A549 (cell line): ENCODE data around the gene MYO9A. TPM values are rescaled to one million over a fixed set of nuclear protein-coding genes. Genes with fewer than 3 reads are reported as not detected.

Experiments used
- ATAC-seq, 2 experiments: fragments of 200-7000 bp in 1 of 2; fragments of >200 bp in 1 of 2; cut with Nextera tagmentation in 1 of 2; cut with Tn5 transposase in 1 of 2; 3 replicates each; pipeline versions ENCODE4 v1.8.0 to v1.9.1; 2018 to 2020; ENCODE audit warnings: mild to moderate bottlenecking in 1 of 2, moderate library complexity in 1 of 2
- CTCF ChIA-PET: fragments of 300-600 bp; sonication (Branson Sonifier 250); formaldehyde crosslinking; extraction: SDS; loops from one replicate; lab custom pipeline; 2021; ENCODE audit warnings: antibody characterized with exemption, inconsistent platforms; lab: Yijun Ruan, JAX
- POLR2A ChIA-PET: fragments of 350-600 bp; formaldehyde crosslinking; extraction: SDS; loops from one replicate; lab custom pipeline; 2021; ENCODE audit warnings: antibody characterized with exemption, inconsistent platforms; lab: Yijun Ruan, JAX
- DNase-seq, 2 experiments: peaks; one replicate each; pipeline versions ENCODE4 v3.0.0 to v3.0.0-alpha.2; 2011 to 2016; ENCODE audit warnings: low read depth in 1 of 2, low spot score in 1 of 2
- FAIRE-seq: peaks from 2 replicates; lab custom pipeline; 2011; peaks lifted over from hg19 to GRCh38; lab: Jason Lieb, UNC
- H3K27ac ChIP-seq, 2 experiments: fragments of >200 bp; sonication (Bioruptor Twin); formaldehyde crosslinking; 3 replicates each; pipeline ENCODE4 v1.5.1; 2016 to 2017
- H3K4me1 ChIP-seq: fragments of >200 bp; sonication (Bioruptor Twin); formaldehyde crosslinking; 3 replicates; pipeline ENCODE4 v1.6.1; 2016
- H3K4me2 ChIP-seq: fragments of >200 bp; sonication (Bioruptor Twin); formaldehyde crosslinking; 3 replicates; pipeline ENCODE4 v1.6.1; 2016
- H3K4me3 ChIP-seq: fragments of >200 bp; sonication (Bioruptor Twin); formaldehyde crosslinking; 3 replicates; pipeline ENCODE4 v1.5.1; 2016
- H3K9me3 ChIP-seq: fragments of >200 bp; sonication (Bioruptor Twin); formaldehyde crosslinking; 3 replicates; pipeline ENCODE4 v1.6.1; 2016
- CBX8 ChIP-seq: fragments of 200-600 bp; sonication (generic); IDR thresholded peaks from 2 replicates; pipeline ENCODE4 v1.6.1; 2016
- CEBPB ChIP-seq, 2 experiments: fragments of >200 bp in 1 of 2; sonication (Bioruptor Twin) in 1 of 2; formaldehyde crosslinking in 1 of 2; IDR thresholded peaks; 2 replicates each; pipeline ENCODE4 v1.6.1; 2012 to 2016
- CTCF ChIP-seq: fragments of >200 bp; sonication (Bioruptor Twin); formaldehyde crosslinking; IDR thresholded peaks from 3 replicates; pipeline ENCODE4 v1.5.1; 2016
- ESRRA ChIP-seq: fragments of 150-350 bp; IDR thresholded peaks from 2 replicates; pipeline ENCODE4 v1.6.1; 2014; ENCODE audit warnings: mild to moderate bottlenecking, low read length, borderline replicate concordance
- FOSB ChIP-seq: fragments of 250-450 bp; sonication (Bioruptor Pico); IDR thresholded peaks from 2 replicates; pipeline ENCODE4 v1.5.0; 2020; ENCODE audit warnings: mild to moderate bottlenecking, moderate library complexity
- GATA3 ChIP-seq: IDR thresholded peaks from 2 replicates; pipeline ENCODE4 v1.6.1; 2012; ENCODE audit warnings: borderline replicate concordance
- HOXB13 ChIP-seq: fragments of 250-450 bp; sonication (Bioruptor Pico); IDR thresholded peaks from 2 replicates; pipeline ENCODE4 v1.5.0; 2020; ENCODE audit warnings: low read depth, mild to moderate bottlenecking, moderate library complexity
- KDM1A ChIP-seq: fragments of 200-600 bp; sonication (generic); IDR thresholded peaks from 2 replicates; pipeline ENCODE4 v1.6.1; 2016; ENCODE audit warnings: low read depth, mild to moderate bottlenecking
- NPAS2 ChIP-seq: fragments of 250-450 bp; sonication (Bioruptor Pico); IDR thresholded peaks from 2 replicates; pipeline ENCODE4 v1.8.0; 2022; ENCODE audit warnings: mild to moderate bottlenecking, moderate library complexity, borderline replicate concordance
- PHF8 ChIP-seq: fragments of 200-600 bp; sonication (generic); IDR thresholded peaks from 2 replicates; pipeline ENCODE4 v1.6.1; 2016; ENCODE audit warnings: low read depth, mild to moderate bottlenecking, antibody characterized with exemption, moderate library complexity, borderline replicate concordance
- RAD21 ChIP-seq, 2 experiments: fragments of >200 bp in 1 of 2; sonication (Bioruptor Twin) in 1 of 2; formaldehyde crosslinking in 1 of 2; IDR thresholded peaks in 1 of 2; conservative IDR thresholded peaks in 1 of 2; 2 replicates in 1 of 2; 3 replicates in 1 of 2; pipeline ENCODE4 v1.6.1; 2012 to 2018; ENCODE audit warnings: inconsistent platforms in 1 of 2
- SMC3 ChIP-seq: fragments of >200 bp; sonication (Bioruptor Twin); formaldehyde crosslinking; IDR thresholded peaks from 3 replicates; pipeline ENCODE4 v1.6.1; 2018; ENCODE audit warnings: inconsistent platforms
- TP53 ChIP-seq: fragments of 250-450 bp; sonication (Bioruptor Pico); IDR thresholded peaks from 2 replicates; pipeline ENCODE4 v1.5.0; 2021; ENCODE audit warnings: mild to moderate bottlenecking, moderate library complexity
- ZNF302 ChIP-seq: fragments of 250-450 bp; sonication (Bioruptor Pico); IDR thresholded peaks from 2 replicates; pipeline ENCODE4 v1.9.0; 2021; ENCODE audit warnings: inconsistent platforms, mild to moderate bottlenecking, moderate library complexity
- ZSCAN20 ChIP-seq: fragments of 250-450 bp; sonication (Bioruptor Pico); IDR thresholded peaks from 2 replicates; pipeline ENCODE4 v1.8.0; 2022; ENCODE audit warnings: mild to moderate bottlenecking, moderate library complexity
- WGBS: methylation state at CpG from one replicate; pipeline ENCODE4 v1.1.6; 2017; ENCODE audit errors: missing lambda C conversion rate; 5-methylcytosine and 5-hydroxymethylcytosine counted together
- polyA plus RNA-seq, 4 experiments: library from polyadenylated mRNA; depleted of rRNA in 3 of 4; stranded (reverse); fragments of >200 nt; fragmentation: RNase III in 1 of 4; extraction: RNeasy Plus Mini Kit Qiagen cat#74134 plus additional on column Dnase treatment in 1 of 4; gene quantifications; 2 replicates in 3 of 4; 3 replicates in 1 of 4; pipeline ENCODE4 v1.2.3, GENCODE V29; 2011 to 2017
- TF ChIP-seq, protein P1 (sequence below): fragments of 250-450 bp; sonication (Bioruptor Pico); IDR thresholded peaks from 2 replicates; pipeline ENCODE4 v1.5.0; 2021; ENCODE audit warnings: mild to moderate bottlenecking, moderate library complexity, borderline replicate concordance
- TF ChIP-seq, protein P2 (sequence below): IDR thresholded peaks from 2 replicates; pipeline ENCODE4 v1.6.1; 2012; ENCODE audit warnings: low read depth, borderline replicate concordance

The MYO9A gene
- polyA plus RNA-seq, 2 of the 4 experiments (the other 2 are of a cell fraction), result 5.9 to 21.9 TPM

DNA sequence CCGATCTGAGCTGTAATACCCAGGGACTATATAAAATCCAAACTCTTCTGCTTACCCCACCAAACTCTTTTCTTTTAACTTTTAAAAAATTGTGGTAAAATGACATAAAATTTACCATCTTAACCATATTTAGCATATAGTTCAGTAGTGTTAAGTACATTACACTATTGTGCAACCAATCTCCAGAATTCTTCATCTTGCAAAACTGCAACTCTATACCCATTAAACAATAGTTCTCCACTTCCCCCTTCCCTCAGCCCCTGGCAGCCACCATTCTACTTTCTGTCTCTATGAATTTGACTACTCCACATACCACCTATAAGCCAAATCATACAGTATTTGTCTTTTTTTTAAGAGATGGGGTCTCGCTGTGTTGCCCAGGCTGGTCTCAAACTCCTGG lies 39.0 kb upstream of the MYO9A start:
- ATAC-seq, result no peak
- Histone ChIP-seq H3K9me3 (no peaks in the 10 kb centered on the region), H3K4me3 (no peak overlapping the region), H3K27ac (no peak overlapping the region; a peak in 1 of 6 replicates), H3K4me1 (peaks cover 21% of the 10 kb centered on the region), H3K4me2 (no peak overlapping the region)
- POLR2A ChIA-PET, result no interaction called here
- CTCF ChIA-PET, result interaction anchor here (0.6 to 3.2 kb wide), 45 partner anchors 9 to 1045 kb away, joined by 3 to 57 read pairs (median 6); partner anchors contain the start of genes MYO9A and SENP8
- WGBS, result 74% methylated on average over 2 of the region's 2 CpGs
- no peak for TF ChIP-seq TP53 (CRISPR knock-in tag)
- TF ChIP-seq ZNF302, result no peak
- no peak for TF ChIP-seq FOSB (CRISPR knock-in tag)
- TF ChIP-seq GATA3, result no peak
- TF ChIP-seq, protein P1, sequence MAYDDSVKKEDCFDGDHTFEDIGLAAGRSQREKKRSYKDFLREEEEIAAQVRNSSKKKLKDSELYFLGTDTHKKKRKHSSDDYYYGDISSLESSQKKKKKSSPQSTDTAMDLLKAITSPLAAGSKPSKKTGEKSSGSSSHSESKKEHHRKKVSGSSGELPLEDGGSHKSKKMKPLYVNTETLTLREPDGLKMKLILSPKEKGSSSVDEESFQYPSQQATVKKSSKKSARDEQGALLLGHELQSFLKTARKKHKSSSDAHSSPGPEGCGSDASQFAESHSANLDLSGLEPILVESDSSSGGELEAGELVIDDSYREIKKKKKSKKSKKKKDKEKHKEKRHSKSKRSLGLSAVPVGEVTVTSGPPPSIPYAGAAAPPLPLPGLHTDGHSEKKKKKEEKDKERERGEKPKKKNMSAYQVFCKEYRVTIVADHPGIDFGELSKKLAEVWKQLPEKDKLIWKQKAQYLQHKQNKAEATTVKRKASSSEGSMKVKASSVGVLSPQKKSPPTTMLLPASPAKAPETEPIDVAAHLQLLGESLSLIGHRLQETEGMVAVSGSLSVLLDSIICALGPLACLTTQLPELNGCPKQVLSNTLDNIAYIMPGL (CRISPR knock-in tag), result no peak
- TF ChIP-seq ESRRA, result no peak
- no peak for TF ChIP-seq KDM1A
- no peak for TF ChIP-seq PHF8
- TF ChIP-seq, protein P2, sequence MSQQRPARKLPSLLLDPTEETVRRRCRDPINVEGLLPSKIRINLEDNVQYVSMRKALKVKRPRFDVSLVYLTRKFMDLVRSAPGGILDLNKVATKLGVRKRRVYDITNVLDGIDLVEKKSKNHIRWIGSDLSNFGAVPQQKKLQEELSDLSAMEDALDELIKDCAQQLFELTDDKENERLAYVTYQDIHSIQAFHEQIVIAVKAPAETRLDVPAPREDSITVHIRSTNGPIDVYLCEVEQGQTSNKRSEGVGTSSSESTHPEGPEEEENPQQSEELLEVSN, result no peak
- no peak for TF ChIP-seq CBX8
- no peak for TF ChIP-seq HOXB13 (CRISPR knock-in tag)
- no peak for TF ChIP-seq CEBPB (IDR thresholded peaks at IDR 0.05)
- TF ChIP-seq ZSCAN20 (CRISPR knock-in tag), result no peak
- no peak for DNase-seq
- FAIRE-seq, result no peak

DNA sequence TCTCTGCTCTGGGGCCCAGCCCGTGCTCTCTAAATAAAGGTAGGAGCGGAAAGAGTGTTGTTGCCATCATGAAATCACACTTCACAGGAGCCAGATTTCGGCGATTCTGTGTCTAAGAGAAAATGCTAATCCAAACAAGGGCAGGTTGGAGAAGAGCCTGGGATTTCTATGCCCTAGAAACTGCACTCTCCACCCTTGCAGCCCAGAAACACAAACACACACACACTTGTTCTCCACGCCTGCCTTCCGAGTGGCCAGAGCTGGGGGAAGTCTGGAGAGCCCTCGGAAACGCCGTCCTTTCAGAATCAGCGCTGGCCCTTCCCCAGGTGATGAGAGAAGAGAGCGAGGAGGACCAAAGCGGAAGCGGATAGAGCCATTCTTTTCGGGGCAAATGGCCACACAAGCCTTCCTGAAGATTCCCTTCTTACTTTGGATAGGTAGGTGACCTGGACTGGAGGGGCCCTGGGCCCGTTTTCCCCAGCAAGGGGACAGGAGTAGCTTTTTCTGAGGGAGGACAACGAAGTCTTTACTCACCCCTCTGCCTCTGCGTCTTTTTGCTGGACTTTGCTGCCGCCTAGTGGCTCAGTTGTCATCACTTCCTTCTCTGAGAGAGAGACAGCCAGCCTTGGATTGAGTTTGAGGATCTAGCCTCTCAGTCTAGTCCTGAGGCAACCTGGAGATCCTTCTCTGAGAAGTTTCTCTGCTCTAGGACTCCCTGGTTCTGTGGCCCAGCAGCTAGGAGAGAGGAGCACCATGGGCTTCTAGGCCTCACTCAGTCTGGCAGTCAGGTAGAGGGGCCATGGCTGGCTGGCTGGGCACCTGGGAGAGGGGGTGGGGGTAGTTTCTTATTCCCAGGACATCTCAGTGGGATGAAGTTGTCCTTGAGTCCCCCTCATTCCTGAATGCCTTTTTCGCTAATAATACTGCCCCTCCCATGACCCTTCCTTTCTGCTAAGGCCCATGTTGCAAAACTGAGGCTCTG lies 38.0 kb upstream of the MYO9A start:
- Histone ChIP-seq H3K27ac (peak overlapping the region; percentile 73 to 81), H3K4me3 (peak overlapping the region; percentile 39), H3K4me1 (peaks cover 21% of the 10 kb centered on the region), H3K4me2 (peak overlapping the region; percentile 87), H3K9me3 (no peaks in the 10 kb centered on the region)
- ChIA-PET CTCF (interaction anchor here (0.6 to 3.2 kb wide), 95 partner anchors 10 to 1262 kb away, joined by 3 to 57 read pairs (median 5); partner anchors contain the start of genes MYO9A and SENP8), POLR2A (no interaction called here)
- ATAC-seq (peak; percentile 94 to 97), FAIRE-seq (peak; percentile 100), DNase-seq (peak; percentile 87 to 96)
- 11% methylated on average over 19 of the region's 19 CpGs for WGBS
- peak; percentile 99 for TF ChIP-seq CTCF
- TF ChIP-seq RAD21 (conservative IDR thresholded peaks at IDR 0.05 in 1 of 2, IDR thresholded peaks at IDR 0.05 in 1 of 2), result peak; percentile 100
- peak; percentile 93 for TF ChIP-seq SMC3
- TF ChIP-seq NPAS2 (CRISPR knock-in tag), result no peak
